Activated naive CD8-positive, alpha-beta T cell (primary cell): Measurements from ENCODE around the gene LPCAT1.
A peak's percentile ranks its signal among the peaks of the same experiment; 100 is the strongest.
"Not testable (repeated sequence)": the region's sequence is repeated elsewhere in the genome, so short reads cannot be mapped to it uniquely, and the experiment has no call there.

ENCODE experiments used
- H3K27ac Mint-ChIP-seq: one replicate; pipeline ENCODE4 v1.8.0; 2021; ENCODE audit warnings: mixed read lengths
- H3K27me3 Mint-ChIP-seq: one replicate; pipeline ENCODE4 v1.8.0; 2021; ENCODE audit warnings: mixed read lengths
- H3K36me3 Mint-ChIP-seq: one replicate; pipeline ENCODE4 v1.8.0; 2021; ENCODE audit warnings: mixed read lengths
- H3K4me1 Mint-ChIP-seq: one replicate; pipeline ENCODE4 v1.8.0; 2021; ENCODE audit warnings: low read depth, mixed read lengths
- H3K4me3 Mint-ChIP-seq: one replicate; pipeline ENCODE4 v1.8.0; 2021; ENCODE audit warnings: mild to moderate bottlenecking, mixed read lengths
- H3K9me3 Mint-ChIP-seq: one replicate; pipeline ENCODE4 v1.8.0; 2021; ENCODE audit warnings: low read depth, mixed read lengths

LPCAT1 gene

DNA sequence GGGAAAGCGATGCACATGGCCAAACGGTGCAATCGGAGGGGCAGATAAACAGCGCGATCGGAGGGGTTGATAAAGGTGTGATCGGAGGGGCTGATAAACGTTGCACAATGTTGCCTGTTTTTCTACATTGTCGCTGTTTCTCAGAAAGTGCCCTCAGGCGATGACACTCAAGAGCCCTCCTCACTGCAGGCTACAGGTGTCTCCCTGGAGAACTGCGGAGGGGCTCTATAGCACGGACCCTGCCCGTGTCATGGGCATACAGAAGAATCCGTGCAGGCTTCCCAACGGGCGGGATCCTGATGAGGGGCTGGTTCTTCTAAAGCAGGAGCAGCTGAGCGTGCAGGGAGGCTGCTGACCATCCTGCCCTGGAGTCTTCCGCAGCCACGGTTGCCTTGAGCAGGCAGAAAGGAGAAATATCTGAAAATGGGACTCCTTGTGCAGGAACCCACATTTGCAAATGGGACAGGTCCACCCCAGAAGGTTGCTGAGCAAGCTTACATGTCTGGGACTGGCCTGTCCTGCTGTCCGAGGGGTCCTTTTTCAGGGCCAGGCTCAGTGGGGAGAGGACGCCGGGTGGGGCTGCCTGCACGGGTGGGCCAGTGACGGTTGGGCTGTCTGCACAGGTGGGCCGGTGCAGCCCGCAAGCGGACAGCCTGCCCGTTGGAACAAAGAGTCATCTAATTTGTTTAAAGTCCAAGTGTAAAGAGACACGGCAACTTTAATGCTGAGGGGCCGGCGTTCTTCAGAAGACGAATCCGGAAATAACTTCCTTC lies 25.1 kb upstream of the LPCAT1 start:
- H3K9me3 Mint-ChIP-seq, result no peaks in the 10 kb centered on the region
- H3K4me1 Mint-ChIP-seq, result no peaks in the 10 kb centered on the region

DNA sequence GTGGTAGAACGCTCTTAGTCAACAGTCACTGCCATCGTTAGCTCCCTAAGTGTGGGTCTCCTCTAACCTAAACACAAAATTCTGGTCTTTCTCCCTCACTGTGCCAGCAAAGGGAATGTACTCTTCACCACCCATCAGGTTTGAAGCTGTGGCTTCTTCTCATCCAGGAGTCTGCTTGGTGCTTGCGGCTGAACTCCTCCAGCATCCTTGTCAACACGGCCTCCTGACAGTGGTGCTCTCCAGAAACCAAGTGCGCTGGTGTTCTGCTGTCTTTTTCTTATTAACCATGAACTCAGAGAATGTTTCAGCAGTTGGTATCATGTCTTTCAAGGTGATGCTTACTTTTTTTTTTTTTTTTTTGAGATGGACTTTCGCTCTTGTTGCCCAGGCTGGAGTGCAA lies 23.9 kb upstream of the LPCAT1 start:
- Mint-ChIP-seq H3K27ac (no peak overlapping the region), H3K4me1 (no peaks in the 10 kb centered on the region), H3K4me3 (no peak overlapping the region), H3K36me3 (peaks cover 3% of the 10 kb centered on the region), H3K27me3 (no peaks in the 10 kb centered on the region), H3K9me3 (no peaks in the 10 kb centered on the region)

More for the DNA sequence above, 25.1 kb upstream of the LPCAT1 start:
- Mint-ChIP-seq H3K4me3 (no peak overlapping the region), H3K27me3 (no peaks in the 10 kb centered on the region), H3K27ac (no peak overlapping the region), H3K36me3 (peaks cover 3% of the 10 kb centered on the region)

DNA sequence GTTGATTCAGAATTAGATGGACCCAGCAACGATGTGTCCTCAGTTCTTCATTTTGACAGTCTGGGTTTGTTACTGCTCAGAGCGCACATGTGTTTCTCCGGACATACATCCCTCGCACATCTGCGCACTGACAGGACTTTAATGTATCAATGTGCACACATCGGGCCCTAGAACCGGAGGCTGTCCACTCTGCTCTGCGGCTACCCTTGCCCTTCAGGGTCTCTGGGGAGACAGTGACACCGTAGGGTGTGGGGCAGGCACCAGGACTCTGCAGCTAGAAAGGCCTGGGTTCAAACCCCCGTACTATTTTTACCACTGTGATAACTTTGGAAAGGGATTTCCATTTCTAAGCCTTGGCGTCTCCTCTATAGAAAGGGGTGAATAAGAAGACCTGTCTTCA lies 23.5 kb upstream of the LPCAT1 start:
- no peaks in the 10 kb centered on the region for H3K27me3 Mint-ChIP-seq
- H3K4me1 Mint-ChIP-seq, result no peaks in the 10 kb centered on the region
- H3K36me3 Mint-ChIP-seq, result peaks cover 3% of the 10 kb centered on the region
- no peaks in the 10 kb centered on the region for H3K9me3 Mint-ChIP-seq
- H3K27ac Mint-ChIP-seq, result no peak overlapping the region
- no peak overlapping the region for H3K4me3 Mint-ChIP-seq

GRCh38 chr5:1546556-1546955 lies 22.8 kb upstream of the LPCAT1 start:
- H3K9me3 Mint-ChIP-seq, result no peaks in the 10 kb centered on the region
- no peaks in the 10 kb centered on the region for H3K27me3 Mint-ChIP-seq
- H3K4me1 Mint-ChIP-seq, result no peaks in the 10 kb centered on the region
- H3K36me3 Mint-ChIP-seq, result peaks cover 3% of the 10 kb centered on the region
- no peak overlapping the region for H3K27ac Mint-ChIP-seq
- H3K4me3 Mint-ChIP-seq, result no peak overlapping the region

- no peak overlapping the region for H3K4me3 Mint-ChIP-seq
- peaks cover 3% of the 10 kb centered on the region for H3K36me3 Mint-ChIP-seq
- H3K9me3 Mint-ChIP-seq, result no peaks in the 10 kb centered on the region
- H3K27me3 Mint-ChIP-seq, result no peaks in the 10 kb centered on the region
- H3K27ac Mint-ChIP-seq, result no peak overlapping the region
- no peaks in the 10 kb centered on the region for H3K4me1 Mint-ChIP-seq
Observed at GRCh38 chr5:1545805-1546355, 22.1 kb upstream of the LPCAT1 start.

GRCh38 chr5:1545126-1545804 lies 21.5 kb upstream of the LPCAT1 start:
- Mint-ChIP-seq H3K36me3 (peaks cover 3% of the 10 kb centered on the region), H3K27me3 (no peaks in the 10 kb centered on the region), H3K4me1 (no peaks in the 10 kb centered on the region), H3K9me3 (no peaks in the 10 kb centered on the region), H3K27ac (no peak overlapping the region), H3K4me3 (no peak overlapping the region)

- Mint-ChIP-seq H3K9me3 (no peaks in the 10 kb centered on the region), H3K36me3 (peaks cover 3% of the 10 kb centered on the region), H3K27ac (no peak overlapping the region), H3K4me3 (no peak overlapping the region), H3K4me1 (no peaks in the 10 kb centered on the region), H3K27me3 (no peaks in the 10 kb centered on the region)
Observed at GRCh38 chr5:1544294-1544961, 20.7 kb upstream of the LPCAT1 start.

DNA sequence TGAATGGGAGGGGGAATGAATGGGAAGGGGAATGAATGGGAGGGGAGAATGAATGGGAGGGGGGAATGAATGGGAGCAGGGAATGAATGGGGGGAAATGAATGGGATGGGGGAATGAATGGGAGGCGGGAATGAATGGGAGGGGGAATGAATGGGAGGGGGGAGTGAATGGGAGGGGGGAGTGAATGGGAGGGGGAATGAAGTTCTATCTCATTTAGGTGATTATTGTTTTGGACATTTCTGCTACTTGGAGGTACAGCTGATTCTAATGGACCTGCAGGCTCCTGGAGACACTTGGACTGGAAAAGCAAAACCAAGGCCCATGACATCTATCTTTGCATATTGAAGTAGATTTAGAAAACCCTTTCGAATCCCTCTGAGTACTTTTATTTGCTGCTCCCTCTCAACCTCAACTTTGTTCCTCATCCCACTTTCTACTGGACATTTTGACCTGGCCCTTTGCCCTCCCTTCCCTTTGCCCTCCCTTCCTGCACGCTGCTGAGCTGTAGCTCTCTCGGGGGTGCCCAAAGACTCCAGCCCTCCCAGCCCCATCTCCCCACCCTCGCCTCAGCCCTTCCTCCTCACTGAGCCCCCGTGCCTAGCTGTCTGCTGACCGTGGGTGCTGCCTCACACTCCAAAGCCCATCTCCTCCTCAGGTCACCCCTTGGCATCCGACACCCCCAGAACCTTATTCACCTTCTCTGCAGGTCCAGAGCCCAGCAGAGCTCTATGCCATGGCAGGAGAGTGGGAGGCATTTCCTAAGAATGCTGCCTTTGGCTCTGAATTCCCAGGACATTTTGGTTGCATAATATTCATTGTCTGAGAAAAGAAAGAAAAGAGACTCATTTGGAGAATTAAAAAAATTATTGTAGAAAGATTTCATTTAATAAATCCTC lies 19.9 kb upstream of the LPCAT1 start:
- H3K36me3 Mint-ChIP-seq, result peaks cover 3% of the 10 kb centered on the region
- no peak overlapping the region for H3K27ac Mint-ChIP-seq
- H3K4me1 Mint-ChIP-seq, result no peaks in the 10 kb centered on the region
- H3K9me3 Mint-ChIP-seq, result no peaks in the 10 kb centered on the region
- H3K4me3 Mint-ChIP-seq, result no peak overlapping the region
- no peaks in the 10 kb centered on the region for H3K27me3 Mint-ChIP-seq

DNA sequence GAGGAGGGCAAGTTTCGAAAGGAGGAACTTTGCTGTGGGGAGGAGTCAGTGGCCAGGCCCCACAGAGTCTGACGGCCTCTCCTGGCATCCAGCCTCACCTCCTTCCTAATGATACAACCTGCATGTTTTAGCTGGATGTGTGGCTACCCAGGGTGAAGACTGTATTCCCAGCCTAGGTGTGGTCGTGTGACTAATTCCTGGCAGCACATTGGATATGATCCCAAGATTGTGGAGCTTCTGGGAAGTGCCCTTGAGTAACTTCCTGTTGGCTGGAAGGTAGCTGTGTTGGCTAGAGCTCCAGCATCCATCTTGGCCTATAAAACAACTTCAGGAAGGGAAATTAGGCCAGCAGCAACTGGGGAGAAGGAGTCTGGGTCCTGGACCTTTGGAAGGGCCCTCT lies 19.0 kb upstream of the LPCAT1 start:
- Mint-ChIP-seq H3K36me3 (no peaks in the 10 kb centered on the region), H3K4me1 (peaks cover 3% of the 10 kb centered on the region), H3K27me3 (no peaks in the 10 kb centered on the region), H3K27ac (no peak overlapping the region), H3K4me3 (no peak overlapping the region), H3K9me3 (no peaks in the 10 kb centered on the region)

GRCh38 chr5:1541702-1542400 lies 18.1 kb upstream of the LPCAT1 start:
- Mint-ChIP-seq H3K36me3 (no peaks in the 10 kb centered on the region), H3K4me1 (peaks cover 8% of the 10 kb centered on the region), H3K27ac (no peak overlapping the region), H3K4me3 (no peak overlapping the region), H3K27me3 (no peaks in the 10 kb centered on the region), H3K9me3 (no peaks in the 10 kb centered on the region)

DNA sequence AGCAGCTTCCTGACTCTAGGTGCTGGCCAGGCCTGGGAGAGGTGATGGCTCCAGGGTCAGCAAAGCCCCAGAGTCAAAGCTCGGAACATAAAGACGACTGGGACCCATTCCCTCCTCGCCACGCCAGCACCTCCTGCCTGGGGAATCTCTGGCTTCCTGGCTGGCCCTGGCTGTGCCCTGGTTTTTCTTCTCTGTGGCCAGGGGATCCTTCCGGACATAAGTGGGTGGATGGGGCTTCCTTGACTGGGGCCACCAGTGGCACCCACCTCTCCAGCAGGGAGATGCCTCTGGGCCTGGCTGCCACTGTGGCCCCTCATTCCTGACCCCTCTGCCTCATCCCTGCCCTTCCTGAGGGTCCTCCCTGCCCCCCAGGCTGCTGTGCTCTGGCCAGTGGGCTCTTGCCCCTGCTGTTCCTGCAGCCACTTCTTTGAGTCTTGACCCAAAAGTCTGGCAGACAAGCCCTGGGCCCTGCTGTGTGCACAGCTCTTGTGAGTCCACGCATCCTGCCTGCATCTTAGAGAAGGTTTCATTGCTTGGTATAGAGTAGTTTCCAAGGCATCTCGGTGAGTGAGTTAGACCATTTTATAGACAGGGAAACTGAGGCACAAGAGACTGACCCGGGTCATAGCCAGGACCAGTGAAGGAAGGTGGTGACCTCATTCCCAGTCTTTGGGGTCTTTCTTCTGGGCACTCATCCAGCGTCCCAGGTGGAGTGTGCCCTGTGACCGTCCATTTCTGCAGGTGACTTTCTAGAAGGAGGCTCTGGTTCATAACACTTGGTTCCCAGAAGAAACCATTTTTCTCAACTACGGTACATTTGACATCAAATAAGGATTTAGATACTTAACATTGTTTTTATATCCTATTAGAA lies 17.3 kb upstream of the LPCAT1 start:
- H3K9me3 Mint-ChIP-seq, result no peaks in the 10 kb centered on the region
- peaks cover 16% of the 10 kb centered on the region for H3K4me1 Mint-ChIP-seq
- H3K27me3 Mint-ChIP-seq, result no peaks in the 10 kb centered on the region
- H3K27ac Mint-ChIP-seq, result no peak overlapping the region
- no peaks in the 10 kb centered on the region for H3K36me3 Mint-ChIP-seq
- no peak overlapping the region for H3K4me3 Mint-ChIP-seq

DNA sequence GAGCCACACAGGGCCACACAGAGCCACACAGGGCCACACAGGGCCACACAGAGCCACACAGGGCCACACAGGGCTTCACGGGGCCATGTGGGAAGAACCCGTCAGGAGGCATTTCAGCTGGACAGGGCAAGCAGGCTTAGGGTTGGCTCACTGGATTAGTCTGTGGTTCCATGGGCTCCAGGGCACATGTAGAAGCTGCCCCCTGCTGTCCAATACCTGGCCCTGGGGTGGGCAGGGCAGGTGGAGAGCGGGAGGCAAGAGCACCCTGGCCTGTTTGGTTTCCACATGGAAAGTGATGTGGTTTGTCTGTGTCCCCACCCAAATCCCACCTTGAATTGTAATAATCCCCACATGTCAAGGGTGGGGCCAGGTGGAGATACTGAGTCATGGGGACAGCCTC lies 16.4 kb upstream of the LPCAT1 start:
- Mint-ChIP-seq H3K36me3 (no peaks in the 10 kb centered on the region), H3K27me3 (no peaks in the 10 kb centered on the region), H3K27ac (no peak overlapping the region), H3K4me1 (peaks cover 24% of the 10 kb centered on the region), H3K4me3 (no peak overlapping the region), H3K9me3 (no peaks in the 10 kb centered on the region)

- not testable (repeated sequence) for H3K4me3 Mint-ChIP-seq, H3K9me3 Mint-ChIP-seq, H3K27me3 Mint-ChIP-seq, H3K36me3 Mint-ChIP-seq
- H3K4me1 Mint-ChIP-seq, result peaks cover 30% of the 10 kb centered on the region
- peak overlapping the region; percentile 62 for H3K27ac Mint-ChIP-seq
Observed at GRCh38 chr5:1539393-1540161, 15.8 kb upstream of the LPCAT1 start.
